Psoas muscle (tissue), 8 donors: ENCODE measurements around the gene CHAF1A. TPM values are rescaled to one million over a fixed set of nuclear protein-coding genes. Genes with fewer than 3 reads are reported as not detected.
A peak's percentile ranks its signal among the peaks of the same experiment; 100 is the strongest.

Experiments
- ATAC-seq, 4 donors: fragments of 200-7000 bp; cut with Tn5 transposase; one replicate each; pipeline ENCODE4 v1.9.1; 2020; ENCODE audit warnings: moderate library complexity in 3 of 4, mild to moderate bottlenecking in 2 of 4
- DNase-seq, 2 donors: peaks; one replicate each; pipeline ENCODE4 v3.0.0-alpha.2; 2020
- H3K27ac ChIP-seq: fragments of 200-600 bp; one replicate; pipeline ENCODE4 v1.8.0; 2022
- H3K27me3 ChIP-seq, 3 donors: fragments of 200-600 bp in 1 of 3; one replicate each; pipeline versions ENCODE4 v1.6.1 to v1.8.0; 2013 to 2022; ENCODE audit warnings: low read length in 2 of 3, mild to moderate bottlenecking in 2 of 3, moderate library complexity in 1 of 3; ENCODE audit not compliant: insufficient read depth in 3 of 3
- H3K36me3 ChIP-seq, 2 donors: fragments of 200-600 bp in 1 of 2; one replicate each; pipeline versions ENCODE4 v1.6.1 to v1.8.0; 2013 to 2022; ENCODE audit warnings: low read depth in 1 of 2, mild to moderate bottlenecking in 1 of 2, moderate library complexity in 1 of 2; ENCODE audit not compliant: insufficient read depth in 1 of 2
- H3K4me1 ChIP-seq: fragments of 200-600 bp; one replicate; pipeline ENCODE4 v1.8.0; 2022
- H3K4me3 ChIP-seq: fragments of 200-600 bp; one replicate; pipeline ENCODE4 v1.8.0; 2022; ENCODE audit warnings: mild to moderate bottlenecking
- H3K9me3 ChIP-seq: fragments of 200-600 bp; one replicate; pipeline ENCODE4 v1.8.0; 2022
- CTCF ChIP-seq: fragments of 200-600 bp; IDR thresholded peaks from one replicate; pipeline ENCODE4 v1.8.0; 2022; ENCODE audit warnings: antibody characterized with exemption
- WGBS, 3 donors: extraction: QIAGEN DNeasy Blood & Tissue Kit; methylation state at CpG; one replicate each; pipeline versions ENCODE4 v1.1.6 to v1.1.7; 2013; 5-methylcytosine and 5-hydroxymethylcytosine counted together
- intact Hi-C, 2 donors: fragments of 100-400 bp; cut with DNase I; formaldehyde crosslinking; loops; one replicate each; pipeline versions ENCODE4 v1.11.0 to v1.14.2; 2022
- polyA plus RNA-seq, 3 donors: library from polyadenylated mRNA; stranded (reverse); fragments of 200-250 nt; gene quantifications; one replicate each; pipeline ENCODE4 v1.2.3, GENCODE V29; 2013
- total RNA-seq, 4 donors: library from RNA; stranded (reverse); fragmentation: NEBNext Ultra II Directional in 2 of 4; extraction: Animal tissue kit (Norgen Biotek cat#: 25700) in 2 of 4; gene quantifications; one replicate each; pipeline versions ENCODE4 v1.2.1 to v1.2.4, GENCODE V29; 2021 to 2023
- donor health status: healthy with polysubstance abuse.
- donor health status: DM: no; HTN: no; CAD: no; lungs with moderate emphysema.
- donor health status: Bipolar disorder and iron deficiency.
- donor health status: healthy.
- donor health status: DM: yes; HTN: yes; CAD: no.
- donor health status: DM: no; HTN: no; CAD: no.
- donor health status: DM: no; HTN: no; CAD: no.
- donor health status: DM: yes; HTN: yes; CAD: no.

The CHAF1A gene
- total and polyA plus RNA-seq, 7 donors, result 5.6 to 12.8 (median 7.5) TPM

DNA sequence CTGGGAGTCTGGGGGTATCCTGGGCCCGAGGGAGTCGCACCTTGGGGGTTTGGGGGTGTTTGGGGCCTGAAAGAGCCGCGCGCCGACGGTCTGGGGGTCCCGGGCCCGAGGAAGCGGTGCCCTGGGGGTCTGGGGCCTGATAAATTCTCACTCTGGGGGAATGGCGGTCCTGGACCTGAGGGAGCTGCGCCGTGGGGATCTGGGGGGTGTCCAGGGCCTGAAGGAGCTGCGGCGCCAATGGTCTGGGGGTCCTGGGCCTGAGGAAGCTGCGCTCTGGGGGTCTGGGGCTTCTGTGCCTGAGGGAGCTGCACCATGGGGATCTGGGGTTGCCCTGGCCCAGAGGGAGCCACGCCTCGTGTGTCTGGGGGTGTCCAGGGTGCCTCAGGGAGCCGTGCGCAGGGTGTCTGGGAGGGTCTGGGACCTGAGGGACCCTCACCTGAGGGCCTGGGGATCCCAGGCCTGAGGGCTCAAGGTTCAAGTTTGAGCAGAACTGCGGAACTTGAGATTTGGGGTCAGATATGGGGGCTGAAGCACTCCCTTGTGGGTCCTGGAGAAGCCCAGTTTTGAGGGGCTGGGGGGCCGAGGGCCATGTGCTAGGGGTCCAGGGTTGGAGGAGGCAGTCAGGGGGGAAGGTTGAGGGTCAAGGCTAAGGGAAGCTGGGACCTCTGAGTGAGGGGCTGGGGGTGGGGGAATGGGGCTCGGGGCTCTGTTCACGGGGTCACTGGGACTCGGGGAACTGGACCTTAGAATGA is 70.7 kb downstream of the CHAF1A start:
- Histone ChIP-seq H3K27ac (peak overlapping the region; percentile 61), H3K27me3 (no peaks in the 10 kb centered on the region), H3K9me3 (no peaks in the 10 kb centered on the region), H3K4me3 (peak overlapping the region; percentile 91), H3K4me1 (peaks cover 4% of the 10 kb centered on the region), H3K36me3 (peaks cover 6 to 31% of the 10 kb centered on the region in 2 donors)
- TF ChIP-seq CTCF, result no peak
- DNase-seq, result no peak
- 18 to 24% (median 22%) methylated on average over 25 of the region's 25 CpGs for WGBS, 3 donors
- ATAC-seq, result no peak
- intact Hi-C loops, result no loop called here

DNA sequence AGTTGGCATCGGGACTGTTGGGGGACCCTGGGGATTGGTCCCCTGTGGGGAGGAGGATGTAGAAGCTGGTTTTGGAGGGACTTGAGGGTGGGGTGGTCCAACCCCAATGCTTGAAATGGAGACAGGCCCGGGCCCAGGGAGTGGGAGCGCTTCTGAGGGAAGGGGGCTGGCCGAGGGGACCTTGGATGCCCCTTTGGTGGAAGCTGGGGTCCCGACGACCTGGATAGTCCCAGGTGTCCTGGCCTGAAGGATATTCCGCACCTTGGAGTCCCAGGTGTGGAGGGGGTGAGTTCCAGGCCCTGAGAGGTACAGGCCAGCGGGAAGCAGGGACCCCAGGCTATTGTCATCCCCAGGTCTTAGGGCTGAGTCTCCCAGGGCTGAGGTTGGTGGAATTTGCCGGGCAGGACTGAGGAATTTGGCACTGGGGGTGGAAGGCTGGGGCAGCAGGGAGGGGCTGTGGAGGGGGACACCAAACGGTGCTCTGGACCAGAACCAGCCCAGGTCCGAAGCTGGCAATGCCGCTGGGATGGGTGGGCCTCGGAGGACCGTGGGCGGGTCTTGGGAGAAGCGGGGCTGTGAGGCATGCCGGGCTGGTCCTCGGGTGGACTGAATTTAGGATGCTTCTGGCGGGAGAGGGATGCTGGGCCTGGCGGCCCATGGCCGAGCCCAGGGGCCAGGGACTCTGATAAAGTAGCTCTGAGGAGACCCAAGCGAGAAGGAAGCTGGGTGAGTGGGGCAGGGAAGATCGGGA is 71.5 kb downstream of the CHAF1A start:
- WGBS, 3 donors, result 30 to 39% (median 37%) methylated on average over 23 of the region's 23 CpGs
- no peak for ATAC-seq

GRCh38 chr19:4474514-4475022 is 72.1 kb downstream of the CHAF1A start:
- no peaks in the 10 kb centered on the region for H3K27me3 ChIP-seq
- intact Hi-C loops, result no loop called here
- WGBS, 3 donors, result 40 to 51% (median 41%) methylated on average over 11 to 13 of the region's 13 CpGs
- ATAC-seq (no peak), DNase-seq (no peak)
- TF ChIP-seq CTCF, result no peak
- H3K9me3 ChIP-seq, result no peaks in the 10 kb centered on the region
- H3K4me3 ChIP-seq, result no peak overlapping the region
- H3K4me1 ChIP-seq, result peaks cover 4% of the 10 kb centered on the region
- no peak overlapping the region for H3K27ac ChIP-seq
- peaks cover 6 to 45% of the 10 kb centered on the region in 2 donors for H3K36me3 ChIP-seq

More for the DNA sequence above, 71.5 kb downstream of the CHAF1A start:
- Histone ChIP-seq H3K27ac (no peak overlapping the region), H3K4me1 (peaks cover 4% of the 10 kb centered on the region), H3K36me3 (peaks cover 6 to 38% of the 10 kb centered on the region in 2 donors), H3K9me3 (no peaks in the 10 kb centered on the region), H3K4me3 (peak overlapping the region; percentile 91), H3K27me3 (no peaks in the 10 kb centered on the region)
- intact Hi-C loops, result no loop called here
- TF ChIP-seq CTCF, result no peak
- DNase-seq, result no peak

DNA sequence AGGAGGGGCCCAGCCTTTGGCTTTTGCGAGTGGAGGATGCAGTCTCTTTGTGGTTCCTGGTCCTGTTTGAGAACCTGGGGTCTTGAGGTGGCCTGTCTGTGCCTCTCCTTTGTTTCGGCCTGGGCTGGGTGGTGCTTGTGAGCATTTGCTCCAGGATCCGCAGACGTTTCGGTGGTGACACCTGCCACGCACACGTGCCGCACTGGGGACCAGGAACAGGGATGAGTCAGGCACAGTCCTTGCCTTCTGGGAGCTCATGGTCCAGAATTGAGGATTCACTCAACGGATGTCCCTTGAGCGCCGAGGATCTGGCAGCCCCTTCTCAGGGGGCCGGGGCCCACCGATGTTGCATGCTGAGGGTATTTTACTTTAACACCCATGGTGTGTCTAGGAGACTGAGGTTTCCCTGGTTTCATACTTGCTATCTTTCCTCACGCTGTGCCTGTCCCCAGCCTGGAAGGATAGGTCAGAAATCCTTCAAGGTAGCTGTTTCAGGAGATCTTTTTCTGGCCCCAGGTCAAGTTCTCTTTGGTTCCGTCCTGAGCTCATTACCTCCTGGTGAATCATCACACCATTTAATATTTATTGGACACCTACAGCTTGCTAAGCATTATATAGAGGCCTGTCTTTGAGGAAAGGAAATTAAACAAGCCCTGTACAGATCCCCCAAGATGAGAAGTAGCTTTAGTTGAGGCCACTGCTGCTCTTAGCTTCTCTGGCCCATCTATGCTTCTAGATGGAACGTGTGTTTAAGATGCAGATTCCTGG is 74.8 kb downstream of the CHAF1A start:
- 79 to 88% (median 82%) methylated on average over 16 of the region's 16 CpGs for WGBS, 3 donors
- TF ChIP-seq CTCF, result no peak
- intact Hi-C loops, result no loop called here

More for the DNA sequence above, 74.8 kb downstream of the CHAF1A start:
- Histone ChIP-seq H3K4me3 (no peak overlapping the region), H3K36me3 (peaks cover 6 to 51% of the 10 kb centered on the region in 2 donors), H3K9me3 (no peaks in the 10 kb centered on the region), H3K27ac (no peak overlapping the region), H3K4me1 (peaks cover 4% of the 10 kb centered on the region), H3K27me3 (no peaks in the 10 kb centered on the region)
- DNase-seq (no peak), ATAC-seq (no peak)
